SK-N-SH treated with all-trans-retinoic acid at 6 μM for 48 hours (cell line): ENCODE data around the gene PLCB1.

Source experiments
- CREB5 ChIP-seq: fragments of 250-450 bp; sonication (Bioruptor Pico); IDR thresholded peaks from 2 replicates; pipeline ENCODE4 v1.5.1; 2020; ENCODE audit warnings: low read depth, mild to moderate bottlenecking, moderate library complexity
- GLIS3 ChIP-seq: fragments of 250-450 bp; sonication (Bioruptor Pico); IDR thresholded peaks from 2 replicates; pipeline ENCODE4 v1.5.0; 2020; ENCODE audit warnings: mild to moderate bottlenecking, moderate library complexity
- ISL1 ChIP-seq: fragments of 250-450 bp; sonication (Bioruptor Pico); IDR thresholded peaks from 2 replicates; pipeline ENCODE4 v2.1.2; 2022; ENCODE audit warnings: mild to moderate bottlenecking, moderate library complexity
- PATZ1 ChIP-seq: fragments of 250-450 bp; sonication (Bioruptor Pico); IDR thresholded peaks from 2 replicates; pipeline ENCODE4 v1.8.0; 2020; ENCODE audit warnings: mild to moderate bottlenecking, moderate library complexity, borderline replicate concordance
- POU6F1 ChIP-seq: fragments of 250-450 bp; sonication (Bioruptor Pico); IDR thresholded peaks from 2 replicates; pipeline ENCODE4 v1.8.0; 2021; ENCODE audit warnings: low read depth, mild to moderate bottlenecking, moderate library complexity, borderline replicate concordance
- PPARA ChIP-seq: fragments of 250-450 bp; sonication (Bioruptor Pico); IDR thresholded peaks from 2 replicates; pipeline ENCODE4 v1.5.0; 2020; ENCODE audit warnings: mild to moderate bottlenecking, borderline replicate concordance
- RARB ChIP-seq: fragments of 250-450 bp; sonication (Bioruptor Pico); IDR thresholded peaks from 2 replicates; pipeline ENCODE4 v1.8.0; 2021; ENCODE audit warnings: mild to moderate bottlenecking, moderate library complexity
- SNAI2 ChIP-seq: fragments of 250-450 bp; sonication (Bioruptor Pico); IDR thresholded peaks from 2 replicates; pipeline ENCODE4 v1.5.0; 2020; ENCODE audit warnings: mild to moderate bottlenecking, moderate library complexity
- TCF4 ChIP-seq: fragments of 250-450 bp; sonication (Bioruptor Pico); IDR thresholded peaks from 2 replicates; pipeline ENCODE4 v1.8.0; 2021; ENCODE audit warnings: mild to moderate bottlenecking, moderate library complexity, borderline replicate concordance
- TOX ChIP-seq: fragments of 250-450 bp; sonication (Bioruptor Pico); IDR thresholded peaks from 2 replicates; pipeline ENCODE4 v1.8.0; 2021; ENCODE audit warnings: mild to moderate bottlenecking, moderate library complexity, borderline replicate concordance
- TSHZ2 ChIP-seq: fragments of 250-450 bp; sonication (Bioruptor Pico); IDR thresholded peaks from 2 replicates; pipeline ENCODE4 v1.5.0; 2020; ENCODE audit warnings: mild to moderate bottlenecking, moderate library complexity
- ZFP3 ChIP-seq: fragments of 250-450 bp; sonication (Bioruptor Pico); IDR thresholded peaks from 2 replicates; pipeline ENCODE4 v1.5.0; 2020; ENCODE audit warnings: mild to moderate bottlenecking, moderate library complexity
- ZFP30 ChIP-seq: fragments of 450-650 bp; formaldehyde crosslinking; IDR thresholded peaks from 2 replicates; pipeline ENCODE4 v1.5.0; 2022; ENCODE audit warnings: mild to moderate bottlenecking, moderate library complexity
- ZNF565 ChIP-seq: fragments of 450-650 bp; formaldehyde crosslinking; conservative IDR thresholded peaks from 2 replicates; pipeline ENCODE4 v1.5.0; 2020; ENCODE audit warnings: low read depth, mild to moderate bottlenecking, moderate library complexity

- no peak for TF ChIP-seq PPARA (CRISPR knock-in tag)
- TF ChIP-seq TOX (CRISPR knock-in tag): no peak
- no peak for TF ChIP-seq PATZ1 (CRISPR knock-in tag)
- TF ChIP-seq RARB (CRISPR knock-in tag): no peak
- TF ChIP-seq ZNF565 (CRISPR knock-in tag): no peak
- no peak for TF ChIP-seq TSHZ2 (CRISPR knock-in tag)
- TF ChIP-seq GLIS3 (CRISPR knock-in tag): no peak
- no peak for TF ChIP-seq TCF4 (CRISPR knock-in tag)
- no peak for TF ChIP-seq ZFP3 (CRISPR knock-in tag)
- TF ChIP-seq SNAI2 (CRISPR knock-in tag): no peak
- no peak for TF ChIP-seq POU6F1 (CRISPR knock-in tag)
- TF ChIP-seq CREB5: no peak
- no peak for TF ChIP-seq ZFP30
- TF ChIP-seq ISL1 (CRISPR knock-in tag): no peak
Measured at GRCh38 chr20:8645326-8645725, 513.3 kb downstream of the PLCB1 start.
